ENCODE measurements around the gene PTPRCAP.
"Not testable (repeated sequence)": the region's sequence is repeated elsewhere in the genome, so short reads cannot be mapped to it uniquely, and the experiment has no call there.

The PTPRCAP gene

DNA sequence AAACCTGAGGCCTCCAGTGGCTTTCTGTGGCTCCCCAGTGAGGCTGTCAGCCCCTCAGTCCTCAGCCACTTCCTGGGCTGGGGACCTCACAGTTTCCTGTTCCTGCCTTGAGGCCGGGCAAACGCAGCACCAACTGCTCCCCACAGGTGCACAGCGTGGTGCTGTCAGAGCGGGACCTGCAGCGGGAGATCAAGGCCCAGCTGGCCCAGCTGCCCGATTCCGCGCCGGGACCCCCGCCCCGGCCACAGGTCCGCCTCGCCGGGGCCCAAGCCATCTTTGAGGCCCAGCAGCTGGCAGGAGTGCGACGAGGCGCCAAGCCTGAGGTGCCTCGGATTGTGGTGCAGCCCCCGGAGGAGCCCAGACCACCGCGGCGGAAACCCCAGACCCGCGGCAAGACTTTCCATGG lies 28.2 kb downstream of the PTPRCAP start:
- peak; percentile 56 for DNase-seq (ENCODE audit: low read depth)

- DNase-seq (ENCODE audit: low read depth) = no peak
Measured at GRCh38 chr11:67408437-67409200, 28.9 kb downstream of the PTPRCAP start.

DNA sequence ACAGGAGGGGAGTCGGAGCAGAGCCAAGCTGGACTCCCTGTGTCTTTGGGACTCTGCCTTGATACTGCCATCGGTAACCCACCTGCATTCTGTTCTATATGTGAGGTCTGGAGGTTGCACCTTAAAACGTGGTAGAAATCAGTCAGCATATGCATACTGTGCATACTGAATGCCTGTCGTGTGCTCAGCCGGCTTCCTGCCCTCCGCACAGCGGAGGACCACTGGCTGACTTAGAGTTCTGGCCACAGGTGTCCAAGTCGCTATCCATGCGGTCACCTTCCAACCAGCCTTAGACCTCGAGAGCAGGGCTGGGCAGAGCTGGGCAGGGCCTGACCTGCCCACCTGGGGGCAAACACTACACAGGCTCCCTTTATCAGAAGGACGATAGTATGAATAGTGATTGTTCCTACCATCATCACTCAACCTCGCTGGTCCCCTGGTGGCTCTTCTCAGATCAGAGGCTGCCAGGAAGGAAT lies 29.8 kb downstream of the PTPRCAP start:
- DNase-seq (ENCODE audit: low read depth) = no peak

- no peak for DNase-seq (ENCODE audit: low read depth)
Measured at GRCh38 chr11:67406969-67407687, 30.4 kb downstream of the PTPRCAP start.

GRCh38 chr11:67406420-67406968 lies 31.0 kb downstream of the PTPRCAP start:
- no peak for DNase-seq (ENCODE audit: low read depth)

DNA sequence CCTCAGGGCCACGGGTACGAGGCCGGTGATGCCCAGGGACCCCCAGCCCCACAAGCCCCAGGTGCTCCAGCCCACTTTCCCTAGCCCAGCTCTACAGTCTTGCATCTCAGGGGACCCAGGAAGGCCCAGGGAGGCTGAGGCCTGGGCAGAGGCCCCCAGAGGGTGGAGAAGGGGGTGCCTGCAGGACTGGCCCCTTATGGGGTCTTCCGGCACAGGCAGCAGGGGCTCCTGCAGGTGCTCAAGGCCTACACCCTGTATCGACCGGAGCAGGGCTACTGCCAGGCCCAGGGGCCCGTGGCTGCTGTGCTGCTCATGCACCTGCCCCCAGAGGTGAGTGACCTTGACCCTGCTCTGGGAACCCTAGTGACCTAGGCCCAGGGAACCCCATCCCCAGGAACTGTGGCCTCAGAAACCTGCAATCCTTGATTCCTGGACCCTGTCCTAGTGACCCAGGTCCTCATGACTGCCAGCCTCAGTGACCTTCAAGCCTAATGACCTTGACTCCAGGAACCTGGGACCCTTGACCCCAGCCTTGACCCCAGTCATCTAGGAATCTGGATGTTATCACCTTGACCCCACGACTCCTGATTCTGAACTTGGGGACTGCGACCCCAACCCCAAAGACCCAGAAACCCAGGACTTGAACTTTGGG lies 31.7 kb downstream of the PTPRCAP start:
- DNase-seq (ENCODE audit: low read depth) = no peak

DNA sequence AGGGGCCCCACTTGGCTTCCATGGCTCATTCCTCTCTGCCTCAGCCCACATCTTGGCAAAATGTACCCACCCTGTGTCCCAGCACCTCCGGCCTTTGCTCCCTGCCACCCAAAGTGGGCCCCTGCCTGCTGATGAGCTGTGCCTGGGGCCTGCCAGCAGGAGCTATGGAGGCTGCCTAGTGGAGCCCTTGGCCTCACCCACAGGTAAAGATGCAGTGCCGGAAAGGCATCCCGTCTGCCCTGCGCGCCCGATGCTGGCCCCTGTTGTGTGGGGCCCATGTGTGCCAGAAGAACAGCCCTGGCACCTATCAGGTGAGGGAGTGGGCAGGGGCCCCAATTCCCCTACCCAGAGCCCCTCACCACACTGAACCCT lies 32.3 kb downstream of the PTPRCAP start:
- no peak for DNase-seq (ENCODE audit: low read depth)

DNA sequence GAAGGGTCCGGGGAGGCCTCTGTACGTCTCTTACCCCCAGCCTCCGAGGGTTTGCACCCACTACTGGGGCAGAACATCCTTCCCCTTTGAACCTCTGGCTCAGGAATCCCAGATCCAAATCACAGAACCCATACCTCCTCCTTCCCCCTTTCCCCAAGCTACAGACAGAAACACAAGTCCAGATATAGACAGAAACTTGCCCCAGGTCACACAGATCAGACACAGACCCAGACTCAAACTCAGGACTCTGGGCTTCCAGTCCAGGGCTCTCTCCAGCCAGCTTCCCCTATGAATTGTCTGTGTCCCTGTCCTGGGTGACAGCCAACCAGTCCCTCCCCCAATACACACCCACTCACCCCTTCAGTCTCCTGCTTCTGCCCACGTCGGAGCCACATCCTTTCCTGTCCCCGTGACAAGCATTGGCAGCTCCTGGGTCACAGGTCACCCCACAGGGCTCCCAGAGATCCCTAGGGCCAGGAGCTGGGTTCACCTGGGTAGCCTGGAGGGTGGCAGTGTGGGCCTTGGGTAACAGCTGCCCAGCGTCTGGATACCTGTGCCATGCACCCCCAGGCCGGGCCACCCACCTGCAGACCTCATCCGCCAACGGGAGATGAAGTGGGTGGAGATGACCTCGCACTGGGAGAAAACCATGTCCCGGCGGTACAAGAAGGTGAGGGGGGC lies 32.8 kb downstream of the PTPRCAP start:
- no peak for DNase-seq (ENCODE audit: low read depth)

DNA sequence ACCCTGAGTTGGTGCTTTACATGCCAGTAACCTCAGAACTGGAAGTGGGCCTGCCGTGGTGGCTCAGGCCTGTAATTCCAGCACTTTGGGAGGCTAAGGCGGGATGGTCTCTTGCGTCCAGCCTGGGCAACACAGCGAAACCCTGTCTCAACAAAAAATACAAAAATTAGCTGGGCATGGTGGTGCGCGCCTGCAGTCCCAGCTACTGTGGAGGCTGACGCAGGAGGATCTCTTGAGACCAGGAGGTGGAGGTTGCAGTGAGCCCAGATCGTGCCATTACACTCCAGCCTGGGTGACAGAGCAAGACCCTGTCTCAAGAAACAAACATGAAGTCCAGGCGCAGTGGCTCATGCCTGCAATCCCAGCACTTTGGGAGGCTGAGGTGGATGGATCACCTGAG lies 34.4 kb downstream of the PTPRCAP start:
- not testable (repeated sequence) for DNase-seq (ENCODE audit: low read depth)

- not testable (repeated sequence) for DNase-seq (ENCODE audit: low read depth)
Measured at GRCh38 chr11:67402192-67402839, 35.2 kb downstream of the PTPRCAP start.

DNA sequence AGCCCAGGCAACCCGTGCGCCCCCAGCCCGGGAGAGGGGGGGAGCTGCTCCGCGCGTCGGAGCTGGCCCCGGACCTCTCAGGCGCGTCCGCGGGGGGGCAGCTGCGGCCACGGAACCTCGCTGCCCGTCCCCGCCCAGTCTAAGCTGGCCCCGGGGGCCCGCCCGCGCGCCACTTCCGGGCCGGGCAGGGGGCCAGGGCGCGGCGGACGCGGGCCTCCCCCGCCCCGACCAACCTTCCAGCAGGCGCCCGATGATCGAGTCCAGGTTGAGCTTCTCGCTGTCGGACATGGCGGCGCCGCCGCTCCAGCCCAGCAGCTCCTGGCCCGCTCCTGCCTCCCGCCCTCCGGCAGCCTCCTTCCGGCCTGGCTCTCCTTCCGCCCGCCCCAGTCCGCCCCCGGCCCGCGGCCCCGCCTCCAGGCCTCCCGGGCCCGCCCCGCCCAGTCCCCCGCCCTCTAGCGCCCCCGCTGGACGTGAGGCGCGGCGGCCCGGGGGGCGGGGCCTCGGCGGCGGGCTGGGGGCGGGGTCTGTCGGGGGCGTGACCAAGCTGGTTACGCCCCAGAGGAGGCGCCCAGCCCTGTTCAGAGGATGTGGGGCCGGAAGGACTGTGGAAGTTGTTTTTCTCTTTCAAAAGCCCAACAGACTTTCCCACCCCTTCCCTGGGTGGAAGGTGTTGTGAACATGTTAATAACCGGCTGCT lies 35.8 kb downstream of the PTPRCAP start, which contains the start of gene PPP1CA:
TSS of gene PPP1CA (minus strand) at position 364 of the 697 bp plus-strand sequence. CDS start at position 288, 76 bp downstream.
- DNase-seq (ENCODE audit: low read depth) = peak; percentile 85

GRCh38 chr11:67400942-67401494 lies 36.5 kb downstream of the PTPRCAP start:
- DNase-seq (ENCODE audit: low read depth) = no peak

DNA sequence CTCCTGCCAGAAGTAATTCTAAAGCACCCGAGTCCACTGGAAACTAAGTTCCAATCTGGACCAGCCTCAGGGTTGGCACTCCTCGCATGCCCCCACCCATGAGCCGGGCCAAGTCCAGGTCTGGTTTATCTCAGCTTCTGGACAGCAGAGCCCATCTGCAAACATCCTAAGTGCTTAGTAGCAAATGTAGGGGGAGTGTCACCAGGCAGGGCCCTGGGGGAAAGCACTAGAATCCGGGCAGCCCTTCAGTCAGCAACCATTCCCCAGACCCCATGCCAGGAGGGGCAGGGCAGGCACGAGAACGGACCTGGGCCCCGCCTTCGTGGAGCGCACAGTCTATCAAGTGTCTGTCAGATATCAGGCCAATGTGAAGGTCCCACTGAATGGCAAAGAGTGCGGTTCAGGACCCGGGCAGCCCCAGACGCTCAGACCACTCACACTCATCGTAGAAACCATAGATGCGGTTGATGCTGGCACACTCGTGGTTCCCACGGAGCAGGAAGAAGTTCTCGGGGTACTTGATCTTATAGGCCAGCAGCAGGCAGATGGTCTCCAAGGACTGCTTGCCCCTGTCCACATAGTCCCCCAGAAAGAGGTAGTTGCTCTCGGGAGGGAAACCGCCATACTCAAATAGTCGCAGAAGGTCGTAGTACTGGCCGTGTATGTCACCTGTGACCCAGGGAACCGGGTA lies 37.1 kb downstream of the PTPRCAP start:
- DNase-seq (ENCODE audit: low read depth) = no peak

- DNase-seq (ENCODE audit: low read depth) = no peak
Measured at GRCh38 chr11:67398661-67399563, 38.6 kb downstream of the PTPRCAP start.

DNA sequence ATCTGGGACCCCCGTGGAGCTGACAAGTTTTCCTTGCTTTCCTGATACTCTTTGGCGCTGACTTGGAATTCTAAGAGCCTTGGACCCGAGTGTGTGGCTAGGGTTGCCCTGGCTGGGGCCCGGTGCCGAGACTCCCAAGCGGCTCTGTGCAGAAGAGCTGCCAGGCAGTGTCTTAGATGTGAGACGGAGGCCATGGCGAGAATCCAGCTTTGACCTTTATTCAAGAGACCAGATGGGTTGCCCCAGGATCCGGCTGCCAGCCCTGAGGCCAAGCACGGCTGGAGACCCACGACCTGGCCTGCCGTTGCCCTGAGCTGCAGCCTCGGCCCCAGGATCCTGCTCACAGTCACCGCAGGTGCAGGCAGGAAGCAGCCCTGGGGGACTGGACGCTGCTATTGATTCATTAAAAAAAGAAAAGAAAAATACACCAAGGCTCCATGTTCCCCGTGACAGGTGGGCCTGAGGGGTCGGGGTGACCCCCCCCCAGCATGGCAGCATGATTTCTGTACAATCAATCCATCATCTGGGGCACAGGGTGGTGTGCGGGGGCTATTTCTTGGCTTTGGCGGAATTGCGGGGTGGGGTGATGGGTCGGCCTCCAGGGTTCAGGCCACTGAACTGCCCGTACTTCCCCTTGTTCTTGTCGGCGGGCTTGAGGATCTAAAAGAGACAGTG lies 39.4 kb downstream of the PTPRCAP start:
- DNase-seq (ENCODE audit: low read depth) = no peak

GRCh38 chr11:67397536-67397935 lies 39.9 kb downstream of the PTPRCAP start:
- DNase-seq (ENCODE audit: low read depth) = no peak

DNA sequence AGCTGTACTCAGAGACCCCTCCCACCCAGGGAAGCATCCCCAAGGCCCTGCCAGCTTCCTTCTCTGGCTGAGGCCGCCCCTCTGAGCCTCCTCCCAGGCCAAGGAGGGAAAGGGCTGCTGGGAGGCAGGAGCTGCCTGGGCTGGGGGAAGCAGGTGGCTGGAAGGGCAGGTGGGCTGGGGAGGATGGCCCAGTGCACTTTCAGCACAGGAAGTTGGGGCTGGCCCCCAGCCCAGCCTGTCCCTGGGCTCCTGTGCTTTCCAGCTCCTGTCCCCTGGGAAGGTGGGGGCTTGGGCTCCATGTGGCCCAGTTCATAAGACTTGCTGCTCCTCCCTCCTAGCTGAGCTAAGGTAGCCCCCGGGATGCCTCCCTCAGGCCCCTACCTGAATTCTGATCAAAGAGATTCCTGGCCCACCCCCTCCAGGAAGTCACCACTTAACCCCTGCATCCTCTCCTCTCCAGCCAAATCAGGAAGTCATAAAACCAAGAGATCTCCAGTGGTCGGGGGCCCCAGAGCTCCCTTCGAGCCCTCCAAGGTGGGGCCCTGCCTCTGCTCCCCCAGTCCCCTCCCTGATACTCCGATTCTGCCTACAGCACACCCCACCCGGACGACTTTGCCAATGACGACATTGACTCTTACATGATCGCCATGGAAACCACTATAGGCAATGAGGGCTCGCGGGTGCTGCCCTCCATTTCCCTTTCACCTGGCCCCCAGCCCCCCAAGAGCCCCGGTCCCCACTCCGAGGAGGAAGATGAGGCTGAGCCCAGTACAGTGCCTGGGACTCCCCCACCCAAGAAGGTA lies 40.7 kb downstream of the PTPRCAP start:
- DNase-seq (ENCODE audit: low read depth) = no peak

Measured in stimulated activated CD8-positive, alpha-beta memory T cell treated with anti-CD3 and anti-CD28 coated beads, Interleukin-12 subunit alpha, Interleukin-12 subunit beta, amount 100 ng/mL, for 1 hour (primary cell).